Ishikawa (cell line): ENCODE measurements around the gene KIF13A.

Experiments used
- EP300 ChIP-seq: IDR thresholded peaks from 2 replicates; pipeline ENCODE4 v1.6.1; 2012; ENCODE audit warnings: borderline replicate concordance
- RAD21 ChIP-seq: IDR thresholded peaks from 2 replicates; pipeline ENCODE4 v1.6.1; 2012; ENCODE audit warnings: low read depth
- TAF1 ChIP-seq: IDR thresholded peaks from 2 replicates; pipeline ENCODE4 v1.6.1; 2012; ENCODE audit warnings: low read depth, mild to moderate bottlenecking
- TCF12 ChIP-seq: IDR thresholded peaks from 2 replicates; pipeline ENCODE4 v1.6.1; 2012; ENCODE audit warnings: low read depth
- YY1 ChIP-seq: IDR thresholded peaks from 2 replicates; pipeline ENCODE4 v1.6.1; 2012; ENCODE audit warnings: low read depth
- TF ChIP-seq, protein P1 (sequence below): IDR thresholded peaks from 2 replicates; pipeline ENCODE4 v1.6.1; 2012

DNA sequence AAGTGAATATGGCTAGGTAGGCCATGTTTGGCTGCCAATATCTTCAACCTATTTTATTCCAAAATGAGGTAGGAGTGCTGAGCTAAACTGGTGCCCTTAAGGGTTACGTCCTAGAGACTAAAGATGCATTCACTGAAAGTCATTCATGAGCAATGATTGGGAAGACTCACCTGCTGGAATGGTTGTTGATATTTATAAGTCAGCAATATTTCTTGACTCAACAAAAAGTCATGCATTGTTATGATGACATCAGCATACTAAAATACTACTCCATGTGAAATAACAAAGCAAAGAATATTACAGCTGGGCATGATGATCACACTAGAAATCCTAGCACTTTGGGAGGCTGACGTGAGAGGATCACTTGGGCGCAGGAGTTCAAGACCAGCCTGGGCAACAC lies 263.1 kb downstream of the KIF13A start:
- TF ChIP-seq EP300, result no peak
- TF ChIP-seq TAF1, result no peak
- no peak for TF ChIP-seq TCF12
- TF ChIP-seq YY1, result no peak
- TF ChIP-seq, protein P1, sequence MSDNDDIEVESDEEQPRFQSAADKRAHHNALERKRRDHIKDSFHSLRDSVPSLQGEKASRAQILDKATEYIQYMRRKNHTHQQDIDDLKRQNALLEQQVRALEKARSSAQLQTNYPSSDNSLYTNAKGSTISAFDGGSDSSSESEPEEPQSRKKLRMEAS, result no peak
- TF ChIP-seq RAD21, result no peak
